Measurements from ENCODE around the gene IKBKE. TPM values are rescaled to one million over a fixed set of nuclear protein-coding genes. Genes with fewer than 3 reads are reported as not detected.

Gene IKBKE
- total and polyA plus RNA-seq, 2 of the 8 experiments (the other 6 are each of a cell fraction or from before 2014, with no cell fraction given) = 8.6 to 12.0 TPM

DNA sequence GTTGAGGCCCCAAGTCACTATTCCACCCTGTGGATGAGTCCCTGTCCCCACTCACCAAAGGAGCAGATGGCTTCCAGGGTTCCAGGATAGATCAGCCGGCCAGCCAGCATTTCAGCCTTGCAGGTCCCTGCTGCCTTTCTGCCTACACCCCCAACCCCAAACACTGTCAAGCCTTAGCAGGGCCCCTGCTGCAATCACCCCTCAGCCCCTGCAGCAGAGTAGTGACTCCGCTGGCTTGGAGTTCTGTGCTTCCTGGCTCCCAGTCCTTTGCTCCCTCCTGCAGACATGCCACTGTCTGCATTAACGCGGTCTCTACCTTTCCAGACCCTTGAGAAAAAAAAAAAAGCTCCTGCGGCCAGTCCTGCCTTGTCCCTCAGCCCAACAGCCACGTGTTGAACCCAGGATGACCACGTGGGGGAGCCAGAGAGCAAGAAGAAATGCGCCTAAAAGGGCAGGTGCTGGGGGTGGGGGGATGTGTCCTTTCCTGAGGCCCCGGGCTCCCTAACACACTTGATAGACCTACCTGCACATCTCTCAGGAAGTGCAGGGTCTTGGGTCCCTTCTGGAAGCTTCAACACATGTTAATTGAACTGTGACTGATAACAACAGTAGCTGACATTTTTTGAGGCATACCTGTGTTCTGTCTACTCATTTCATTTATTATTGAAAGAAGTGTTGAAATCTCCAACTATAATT lies 74.4 kb downstream of the IKBKE start (continued):
- no peak for TF ChIP-seq POLR2A (IDR thresholded peaks at IDR 0.05; ENCODE audit: control extremely low read depth in 1 of 2, low read depth in 2 of 2, low read length in 2 of 2)
- no peak for TF ChIP-seq BCL11A (IDR thresholded peaks at IDR 0.05; ENCODE audit: low read depth in 2 of 2, low read length in 2 of 2)
- TF ChIP-seq, protein P1, sequence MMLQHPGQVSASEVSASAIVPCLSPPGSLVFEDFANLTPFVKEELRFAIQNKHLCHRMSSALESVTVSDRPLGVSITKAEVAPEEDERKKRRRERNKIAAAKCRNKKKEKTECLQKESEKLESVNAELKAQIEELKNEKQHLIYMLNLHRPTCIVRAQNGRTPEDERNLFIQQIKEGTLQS (IDR thresholded peaks at IDR 0.05; ENCODE audit: insufficient read depth, low read depth, low read length) = peak; percentile 62
- TF ChIP-seq, protein P2, sequence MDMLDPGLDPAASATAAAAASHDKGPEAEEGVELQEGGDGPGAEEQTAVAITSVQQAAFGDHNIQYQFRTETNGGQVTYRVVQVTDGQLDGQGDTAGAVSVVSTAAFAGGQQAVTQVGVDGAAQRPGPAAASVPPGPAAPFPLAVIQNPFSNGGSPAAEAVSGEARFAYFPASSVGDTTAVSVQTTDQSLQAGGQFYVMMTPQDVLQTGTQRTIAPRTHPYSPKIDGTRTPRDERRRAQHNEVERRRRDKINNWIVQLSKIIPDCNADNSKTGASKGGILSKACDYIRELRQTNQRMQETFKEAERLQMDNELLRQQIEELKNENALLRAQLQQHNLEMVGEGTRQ (IDR thresholded peaks at IDR 0.05; ENCODE audit: low read length) = peak; percentile 72
- TF ChIP-seq RAD21 (IDR thresholded peaks at IDR 0.05 in 1 of 2, conservative IDR thresholded peaks at IDR 0.05 in 1 of 2; ENCODE audit: low read depth in 2 of 2, low read length in 2 of 2) = peak; percentile 80 to 88
- 0 out of 2 replicates have a peak, but pooled peaks have one; percentile 4 for TF ChIP-seq TEAD4 (IDR thresholded peaks at IDR 0.05; ENCODE audit: low read depth, low read length)
- no peak for TF ChIP-seq CEBPB (IDR thresholded peaks at IDR 0.05; ENCODE audit: low read depth, low read length)
- no peak for TF ChIP-seq HDAC2 (IDR thresholded peaks at IDR 0.05; ENCODE audit: borderline replicate concordance in 1 of 2, low read depth in 2 of 2, low read length in 2 of 2)
- no peak for TF ChIP-seq KDM5A (IDR thresholded peaks at IDR 0.05; ENCODE audit: low read length)
- peak in 1 of 2 experiments; percentile 58; a peak in 1 of 3 replicates for TF ChIP-seq EP300 (IDR thresholded peaks at IDR 0.05; ENCODE audit: borderline replicate concordance in 1 of 2, low read depth in 2 of 2, low read length in 2 of 2)
- TF ChIP-seq NANOG (IDR thresholded peaks at IDR 0.05; ENCODE audit: insufficient read depth, low read depth, low read length, poor library complexity, severe bottlenecking) = no peak
- TF ChIP-seq TBP (IDR thresholded peaks at IDR 0.05; ENCODE audit: low read depth, low read length) = no peak
- peak; percentile 82 for TF ChIP-seq CREB1 (IDR thresholded peaks at IDR 0.05)
- TF ChIP-seq MAFK (IDR thresholded peaks at IDR 0.05; ENCODE audit: low read depth, low read length) = no peak
- TF ChIP-seq, protein P3, sequence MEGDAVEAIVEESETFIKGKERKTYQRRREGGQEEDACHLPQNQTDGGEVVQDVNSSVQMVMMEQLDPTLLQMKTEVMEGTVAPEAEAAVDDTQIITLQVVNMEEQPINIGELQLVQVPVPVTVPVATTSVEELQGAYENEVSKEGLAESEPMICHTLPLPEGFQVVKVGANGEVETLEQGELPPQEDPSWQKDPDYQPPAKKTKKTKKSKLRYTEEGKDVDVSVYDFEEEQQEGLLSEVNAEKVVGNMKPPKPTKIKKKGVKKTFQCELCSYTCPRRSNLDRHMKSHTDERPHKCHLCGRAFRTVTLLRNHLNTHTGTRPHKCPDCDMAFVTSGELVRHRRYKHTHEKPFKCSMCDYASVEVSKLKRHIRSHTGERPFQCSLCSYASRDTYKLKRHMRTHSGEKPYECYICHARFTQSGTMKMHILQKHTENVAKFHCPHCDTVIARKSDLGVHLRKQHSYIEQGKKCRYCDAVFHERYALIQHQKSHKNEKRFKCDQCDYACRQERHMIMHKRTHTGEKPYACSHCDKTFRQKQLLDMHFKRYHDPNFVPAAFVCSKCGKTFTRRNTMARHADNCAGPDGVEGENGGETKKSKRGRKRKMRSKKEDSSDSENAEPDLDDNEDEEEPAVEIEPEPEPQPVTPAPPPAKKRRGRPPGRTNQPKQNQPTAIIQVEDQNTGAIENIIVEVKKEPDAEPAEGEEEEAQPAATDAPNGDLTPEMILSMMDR (IDR thresholded peaks at IDR 0.05; ENCODE audit: control extremely low read depth in 1 of 3, insufficient read depth in 1 of 3, low read depth in 1 of 3, low read length in 3 of 3) = peak; percentile 84 to 93 (median 92)

All from H1 (cell line).